Renal cortex interstitium (tissue), 15 donors: Measurements from ENCODE around the gene COL10A1. TPM values are rescaled to one million over a fixed set of nuclear protein-coding genes. Genes with fewer than 3 reads are reported as not detected.

Experiments
- DNase-seq, 11 donors: peaks; one replicate each; pipeline ENCODE4 v3.0.0-alpha.2; 2013; ENCODE audit warnings: low read depth in 9 of 11, low spot score in 4 of 11; ENCODE audit errors: extremely low read depth in 1 of 11
- long read RNA-seq, 16 experiments: transcript quantifications; one replicate each; lab custom pipeline, GENCODE V29; 2026
- polyA plus RNA-seq, 3 donors: library from polyadenylated mRNA; unstranded; fragments of 120-200 nt; gene quantifications; one replicate each; pipeline ENCODE4 v1.2.1, GENCODE V29; 2013; ENCODE audit not compliant: insufficient read length in 3 of 3

Gene COL10A1
- under 1 TPM; 0.30 to 0.66 (median 0.48) TPM for polyA plus RNA-seq
- long read RNA-seq, donor 1: 0 reads
- long read RNA-seq, donor 2: 0 reads
- long read RNA-seq, donor 3: 0 reads
- long read RNA-seq, donor 4: 0 reads
- long read RNA-seq, donor 5: 0 reads
- long read RNA-seq, donor 6: 0 reads
- long read RNA-seq, donor 7: 0 reads
- long read RNA-seq, donor 8: 0 reads
- long read RNA-seq, donor 9: 0 reads
- long read RNA-seq, donor 10: 0 reads
- long read RNA-seq, donor 11, partial matches to known transcripts: 24 of 37 reads
- long read RNA-seq, donor 11, other reads (novel, unspliced or antisense): 13 of 37 reads
- long read RNA-seq, donor 12: 0 reads
- long read RNA-seq, donor 13: 0 reads
- long read RNA-seq, donor 14: 0 reads
- long read RNA-seq, donor 15: 0 reads
- long read RNA-seq, donor 16: 0 reads

DNA sequence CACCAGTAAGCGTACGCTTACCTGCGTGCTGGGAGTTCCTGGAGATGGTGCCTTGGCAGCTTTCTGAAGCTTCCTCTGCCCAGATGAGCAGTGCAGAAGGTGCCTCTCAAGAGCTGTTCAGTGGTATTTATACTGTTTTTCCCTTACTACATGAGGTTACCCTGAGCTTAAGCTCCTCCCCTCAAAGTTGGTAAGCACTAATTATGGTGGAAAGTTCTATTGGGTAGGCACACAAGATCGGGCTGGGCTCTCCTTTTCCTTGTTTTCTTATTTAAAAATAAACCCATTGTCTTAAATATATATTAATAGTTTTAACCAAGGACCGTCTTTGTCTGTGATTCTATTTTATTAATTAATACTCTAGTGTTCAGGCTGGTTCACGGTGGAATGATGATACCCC lies at the start of gene COL10A1:
TSS of gene COL10A1 (minus strand) at position 101 of the 400 bp plus-strand sequence. CDS start 640 bp downstream, outside the sequence.
- no peak for DNase-seq

- DNase-seq: no peak
These were observed 49.4 kb upstream of the COL10A1 start for GRCh38 chr6:116175344-116175743.

DNA sequence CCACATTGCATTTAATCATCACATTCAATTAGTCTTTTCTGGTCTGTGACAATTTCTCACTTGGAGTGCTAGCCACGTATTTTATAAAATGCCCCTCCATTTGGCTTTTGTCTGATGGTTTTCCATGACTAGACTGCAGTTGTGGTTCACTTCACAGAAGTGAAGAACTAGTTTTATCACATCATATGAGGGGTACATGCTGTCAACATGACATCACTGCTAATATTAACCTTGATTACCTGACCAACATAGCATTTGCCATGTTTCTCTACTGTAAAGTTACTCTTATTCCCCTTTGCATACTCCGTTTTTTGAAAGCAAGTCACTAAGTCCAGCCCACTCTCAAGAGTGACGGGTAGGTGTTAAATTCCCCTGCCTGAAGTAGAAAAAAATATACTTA lies 48.0 kb upstream of the COL10A1 start:
- no peak for DNase-seq

DNA sequence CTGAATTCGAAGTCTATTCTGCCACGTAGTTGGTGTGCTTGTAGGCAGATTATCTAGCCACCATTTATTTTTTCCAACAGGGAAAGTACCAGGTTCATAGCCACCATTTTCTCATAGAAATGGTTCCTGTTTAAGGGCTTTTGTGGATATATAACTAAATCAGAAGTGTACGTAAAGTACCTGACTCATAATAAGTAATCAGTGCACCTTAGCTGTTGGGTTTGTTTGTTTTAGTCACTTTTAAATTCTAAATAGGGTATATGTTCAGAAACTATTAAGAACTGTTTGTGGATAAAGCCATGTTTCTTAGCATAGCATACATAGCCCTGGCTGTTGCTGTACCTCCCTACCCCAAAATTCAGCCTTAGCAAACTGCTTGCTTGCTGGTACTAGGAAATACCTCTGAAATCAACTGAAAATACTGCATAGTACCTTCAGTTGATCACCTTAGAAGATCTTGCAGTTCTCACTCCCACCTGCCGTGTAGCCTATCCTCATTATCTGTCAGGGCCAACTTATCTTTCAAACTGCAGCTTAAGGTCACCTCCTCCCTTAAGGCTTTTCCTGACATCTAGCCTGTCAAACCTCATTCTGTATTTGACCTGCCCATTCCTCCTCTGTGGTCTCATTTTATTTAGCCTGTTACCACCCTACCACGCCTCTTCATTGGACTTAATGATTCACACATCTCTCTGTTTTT lies 44.6 kb upstream of the COL10A1 start:
- no peak for DNase-seq

DNA sequence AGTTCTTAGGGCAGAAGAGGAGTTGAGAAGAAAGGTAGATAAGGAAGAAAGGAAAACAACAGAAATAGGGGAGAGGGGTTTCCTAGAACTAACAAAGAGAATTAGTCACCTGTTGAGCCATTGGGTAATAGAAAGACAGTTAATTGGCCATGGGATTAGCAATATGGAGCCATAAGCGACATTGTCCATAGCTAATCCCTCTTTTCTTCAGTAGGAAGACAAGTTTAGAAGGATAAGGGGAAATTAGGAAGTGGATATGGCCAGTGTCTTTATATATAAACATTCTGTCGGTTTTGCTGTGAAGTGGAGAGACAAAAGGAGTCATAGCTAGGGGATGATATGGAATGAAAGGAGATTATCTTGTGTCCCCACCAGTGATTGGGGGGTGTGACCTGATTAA lies 43.9 kb upstream of the COL10A1 start:
- no peak for DNase-seq

- no peak for DNase-seq
These were observed 42.2 kb upstream of the COL10A1 start for GRCh38 chr6:116168148-116168547.

GRCh38 chr6:116166369-116166768 lies 40.4 kb upstream of the COL10A1 start:
- DNase-seq: no peak

DNA sequence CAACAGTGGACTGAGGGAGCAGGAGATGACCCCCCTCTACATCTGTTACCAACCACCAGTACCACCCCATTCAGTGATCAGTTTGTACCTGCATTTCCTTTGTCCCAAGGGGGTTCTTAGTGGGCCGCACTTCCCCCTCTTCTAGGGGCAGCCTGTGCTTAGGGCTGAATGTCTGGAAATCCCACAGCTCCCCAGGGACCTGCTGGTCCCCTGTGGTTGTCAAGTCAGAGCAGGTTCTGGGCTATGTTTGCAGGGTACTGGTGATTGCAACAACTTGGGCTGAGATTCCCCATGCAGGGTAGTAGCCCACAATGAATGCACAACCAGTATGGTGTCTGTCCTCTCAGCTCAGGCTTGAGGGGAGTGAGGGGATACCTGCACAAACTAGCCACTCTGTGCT lies 39.7 kb upstream of the COL10A1 start:
- no peak for DNase-seq

- no peak for DNase-seq
These were observed 34.0 kb upstream of the COL10A1 start for GRCh38 chr6:116159782-116160524.

- no peak for DNase-seq
These were observed 32.7 kb upstream of the COL10A1 start for GRCh38 chr6:116158641-116159040.

DNA sequence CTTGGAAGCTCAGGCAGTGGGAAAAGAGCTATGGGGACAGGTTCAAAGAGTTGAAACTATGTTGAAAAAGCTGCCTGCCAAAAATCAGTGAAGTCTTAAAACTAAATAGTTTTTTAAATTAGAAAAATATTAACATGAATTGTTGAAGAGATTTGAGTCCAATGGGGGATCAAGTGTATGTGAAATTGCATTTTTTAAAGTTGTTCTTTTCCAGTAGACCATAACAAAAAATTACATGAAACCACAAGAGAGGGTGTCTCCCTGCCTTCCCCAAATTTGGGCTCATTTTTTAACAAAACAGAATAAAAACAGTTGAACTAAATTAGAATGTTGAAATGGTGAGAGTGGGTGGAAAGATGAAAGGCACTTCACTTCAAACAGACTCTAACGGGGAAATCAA lies 31.5 kb upstream of the COL10A1 start:
- no peak for DNase-seq

DNA sequence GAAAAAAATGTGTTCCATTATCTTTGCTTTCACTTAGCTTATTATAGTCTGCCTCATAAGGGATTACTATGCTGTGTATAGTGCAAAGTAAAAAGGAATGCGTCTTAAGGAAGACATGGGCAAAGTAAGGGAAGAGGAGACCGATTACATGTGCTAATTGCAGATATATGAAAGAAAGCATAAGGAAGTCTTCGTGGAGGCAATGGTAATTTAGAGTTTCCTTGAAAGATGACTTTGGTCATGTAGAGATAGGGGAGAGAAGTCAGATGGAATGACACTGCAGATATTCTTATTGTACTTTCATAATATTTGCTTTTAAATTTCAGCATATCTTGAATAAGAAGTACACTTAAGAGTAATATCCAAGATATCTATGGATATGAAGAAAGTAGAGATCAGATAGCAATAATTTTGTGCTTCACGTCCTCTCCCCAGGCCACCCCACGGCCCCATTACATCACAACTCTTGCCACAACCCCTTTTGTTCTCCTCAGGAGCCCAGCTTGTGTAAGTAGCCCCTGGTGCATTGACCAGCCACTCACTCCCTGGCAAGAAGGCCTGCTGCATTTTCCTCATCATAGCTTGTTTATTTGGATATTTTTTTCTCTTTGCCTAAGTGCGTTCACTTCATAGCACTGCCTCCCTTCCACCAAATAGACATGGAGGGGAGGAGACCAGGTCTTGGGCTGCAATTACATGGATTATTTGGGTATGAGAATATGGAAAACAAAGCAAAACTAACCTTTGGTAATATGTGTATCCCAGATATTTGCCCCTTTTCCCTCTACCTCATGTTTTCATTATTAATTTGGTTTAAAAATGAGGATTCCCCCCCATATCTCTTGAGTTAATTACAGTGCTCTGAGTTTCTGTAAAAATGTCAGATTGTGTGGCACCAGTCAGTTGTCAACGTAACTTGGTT lies 30.7 kb upstream of the COL10A1 start:
- no peak for DNase-seq

- DNase-seq: no peak
These were observed 29.0 kb upstream of the COL10A1 start for GRCh38 chr6:116154887-116155286.

- no peak for DNase-seq
These were observed 26.7 kb upstream of the COL10A1 start for GRCh38 chr6:116152620-116153019.

DNA sequence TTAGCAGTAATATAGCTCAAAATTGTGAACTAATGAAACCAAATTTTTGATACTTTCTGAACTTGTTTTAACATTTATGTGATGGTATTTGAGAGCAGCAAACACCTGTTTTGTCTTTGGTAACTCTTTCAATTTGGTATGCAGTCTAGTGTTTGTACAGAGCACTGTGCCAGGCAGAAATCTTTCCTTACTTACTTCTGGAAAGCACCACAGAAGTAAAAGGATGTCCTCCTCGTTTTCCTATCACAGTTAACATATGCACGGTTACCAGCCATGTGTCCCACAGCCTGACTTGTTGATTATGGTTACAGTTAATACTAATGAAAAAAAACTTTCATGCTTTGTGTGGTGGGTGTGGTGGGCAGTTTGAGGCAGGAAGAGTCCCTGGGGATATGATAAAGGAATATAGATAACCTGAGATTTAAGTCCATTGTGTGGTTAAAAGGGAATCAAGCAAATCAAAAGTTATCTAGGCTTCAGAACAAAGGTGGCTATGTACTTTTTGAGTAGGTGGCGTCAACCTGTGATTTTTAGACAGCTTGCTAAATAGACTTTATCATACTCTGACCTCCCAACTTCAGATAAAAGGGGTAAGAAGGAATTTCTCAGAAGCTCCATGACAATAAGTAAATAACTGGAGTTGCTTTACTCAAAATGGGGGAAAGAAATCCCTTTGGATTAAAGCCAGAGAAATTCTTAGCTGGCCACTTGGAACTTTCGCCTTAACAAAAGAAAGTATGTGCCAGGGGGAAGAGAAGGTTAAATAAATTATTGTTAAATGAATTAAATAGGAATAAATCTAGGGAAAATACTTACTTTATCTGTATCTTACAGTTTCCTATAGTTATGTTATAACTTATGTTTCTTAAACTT lies 20.1 kb upstream of the COL10A1 start:
- DNase-seq: no peak

DNA sequence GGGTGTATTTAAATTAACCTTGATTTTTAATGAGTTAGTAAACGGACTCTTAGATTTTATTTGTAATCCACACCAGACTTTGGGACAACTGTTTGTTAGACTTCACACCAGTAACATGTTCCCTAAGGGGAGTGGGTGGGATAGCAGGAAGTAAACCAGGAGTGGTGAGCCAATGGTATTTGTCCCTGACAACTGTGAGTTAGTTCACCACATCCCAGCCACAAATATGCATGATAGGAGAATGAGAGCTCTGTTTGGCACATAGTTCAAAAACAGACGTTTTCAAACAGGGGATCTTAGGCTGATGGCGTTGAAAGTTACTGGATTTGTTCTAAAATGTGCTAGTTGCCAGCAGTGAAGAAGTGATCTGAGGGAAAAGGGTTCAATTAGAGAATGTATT lies 18.7 kb upstream of the COL10A1 start:
- no peak for DNase-seq

GRCh38 chr6:116139917-116140316 lies 14.0 kb upstream of the COL10A1 start:
- no peak for DNase-seq

GRCh38 chr6:116136933-116137340 lies 11.0 kb upstream of the COL10A1 start:
- DNase-seq: no peak
